GM21619 (cell line): Measurements from ENCODE around the gene MIB1.

Source experiments
- ATAC-seq: cut with Tn5 transposase; IDR thresholded peaks from one replicate; pipeline ENCODE4 v1.9.1; 2021; ENCODE audit not compliant: unreplicated experiment

The MIB1 gene

GRCh38 chr18:21865043-21865442 lies 124.5 kb downstream of the MIB1 start:
- ATAC-seq, result no peak

GRCh38 chr18:21868770-21869169 lies 128.2 kb downstream of the MIB1 start:
- no peak for ATAC-seq

GRCh38 chr18:21889570-21889969 lies 149.0 kb downstream of the MIB1 start:
- ATAC-seq, result no peak

- no peak for ATAC-seq
These were observed 154.2 kb downstream of the MIB1 start for GRCh38 chr18:21894619-21895367.

DNA sequence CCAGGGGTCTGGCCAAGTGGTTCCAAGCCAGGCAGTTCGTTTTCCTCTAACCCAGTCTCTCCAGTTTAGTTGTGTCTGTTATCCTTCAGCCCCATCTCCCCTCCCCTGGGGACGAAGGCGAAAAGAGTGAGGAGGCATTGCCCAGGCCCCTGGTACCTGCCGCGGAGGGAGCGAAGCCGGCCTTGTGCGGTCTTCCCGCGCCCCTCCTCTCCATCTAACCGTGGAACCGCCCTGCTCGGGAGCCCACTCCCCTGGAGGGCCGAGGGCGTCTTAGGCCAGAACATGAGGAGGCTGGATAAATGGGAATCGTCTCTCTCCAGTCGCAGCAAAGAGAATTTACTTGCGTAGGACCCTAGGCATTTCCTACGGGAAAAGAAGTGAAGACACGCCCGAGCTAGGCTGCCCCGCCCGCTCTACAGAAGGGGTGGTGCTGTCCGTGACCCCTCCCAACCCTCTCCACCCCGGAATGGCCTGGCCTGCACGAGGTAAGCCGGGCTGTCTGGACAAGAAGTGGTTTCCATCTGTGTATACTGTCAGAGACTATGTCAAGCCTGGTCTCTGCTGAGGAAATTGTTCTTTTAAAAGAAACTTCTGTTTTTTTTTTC lies 156.2 kb downstream of the MIB1 start:
- ATAC-seq, result no peak

- no peak for ATAC-seq
These were observed 157.2 kb downstream of the MIB1 start for GRCh38 chr18:21897811-21898210.

GRCh38 chr18:21900605-21901352 lies 160.2 kb downstream of the MIB1 start:
- no peak for ATAC-seq

DNA sequence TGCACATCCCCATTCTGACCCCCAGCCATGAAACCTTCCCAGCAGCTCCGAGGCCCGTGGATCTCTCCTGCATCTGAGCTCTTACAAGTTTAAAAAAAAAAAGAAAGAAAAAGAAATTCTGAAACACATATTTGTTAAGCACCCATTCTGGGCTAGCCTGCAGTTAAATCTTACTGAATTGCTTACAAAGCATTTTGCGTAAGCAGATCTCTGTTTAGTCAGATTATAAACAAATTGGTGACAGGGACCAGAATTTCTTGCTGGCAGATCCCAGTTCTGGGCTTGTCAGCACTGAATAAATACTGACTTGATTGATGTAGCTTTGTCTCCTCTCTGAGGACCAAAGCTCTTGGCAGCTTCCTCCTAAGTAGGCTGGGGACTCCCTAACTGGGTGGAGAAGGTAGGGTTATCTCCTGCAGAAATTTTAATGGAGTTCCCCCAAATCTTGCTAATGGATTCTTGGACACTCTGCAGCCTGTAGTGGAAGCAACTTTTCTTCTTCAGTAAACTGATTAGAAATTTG lies 160.9 kb downstream of the MIB1 start:
- no peak for ATAC-seq

GRCh38 chr18:21903709-21904108 lies 163.1 kb downstream of the MIB1 start:
- ATAC-seq, result no peak

- ATAC-seq, result no peak
These were observed 164.3 kb downstream of the MIB1 start for GRCh38 chr18:21904856-21905255.

- no peak for ATAC-seq
These were observed 166.9 kb downstream of the MIB1 start for GRCh38 chr18:21907451-21907850.

DNA sequence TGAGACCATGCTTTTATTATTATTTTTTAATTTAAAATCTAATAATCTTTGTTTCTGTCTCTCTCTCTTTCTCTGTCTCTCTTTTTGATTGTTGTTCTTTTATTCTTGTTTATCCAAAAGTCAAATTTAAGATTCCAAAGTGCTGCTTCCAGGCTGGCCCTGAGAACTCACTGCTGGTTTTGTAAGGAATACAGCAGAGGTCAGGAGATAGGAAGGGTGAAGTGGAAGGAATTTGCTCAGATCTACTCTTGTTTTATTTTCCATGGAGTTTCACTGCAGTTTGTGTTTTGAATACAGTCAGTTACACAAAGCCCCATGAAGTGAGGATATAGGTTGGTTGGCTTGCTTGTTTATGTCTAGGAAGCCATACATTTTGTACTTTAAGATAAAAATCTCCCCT lies 168.1 kb downstream of the MIB1 start:
- no peak for ATAC-seq

DNA sequence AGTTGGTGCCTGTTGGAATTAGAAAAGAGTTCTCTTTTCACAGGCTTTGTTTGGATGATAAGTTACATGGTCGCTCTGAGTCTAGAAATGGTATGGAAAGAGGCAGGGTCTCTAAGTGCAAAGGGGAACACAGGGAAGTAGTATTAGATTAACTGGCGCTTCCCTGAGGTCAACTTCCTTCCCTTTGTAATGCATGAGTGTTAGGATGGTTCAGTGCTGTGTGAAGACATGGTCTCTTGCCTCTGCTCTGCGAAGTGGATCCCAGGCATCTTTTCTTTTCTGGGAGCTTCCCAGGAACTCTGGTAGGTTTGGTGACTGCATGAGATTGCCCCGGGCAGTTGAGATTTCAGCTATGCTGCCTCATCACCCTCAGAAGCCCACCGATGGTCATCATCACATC lies 170.3 kb downstream of the MIB1 start:
- no peak for ATAC-seq

DNA sequence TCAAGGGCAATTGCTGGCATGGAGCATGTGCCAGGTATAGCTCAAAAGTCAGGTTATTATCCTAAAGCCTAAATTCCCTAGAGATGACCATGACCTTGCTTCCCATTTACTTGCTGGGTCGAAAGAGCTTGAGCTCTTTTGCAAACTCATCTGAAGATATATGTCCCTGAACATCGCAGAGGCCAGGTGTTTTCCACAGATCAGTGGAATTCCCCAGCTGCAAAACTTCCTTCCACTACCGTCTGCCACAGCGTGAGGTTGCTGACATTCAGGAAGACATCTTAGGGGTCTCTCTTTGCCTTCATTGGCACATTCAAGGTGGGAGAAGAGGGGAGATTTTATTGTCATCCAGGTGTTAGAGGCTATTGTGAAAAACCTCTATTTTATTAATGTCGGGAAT lies 171.0 kb downstream of the MIB1 start:
- no peak for ATAC-seq

DNA sequence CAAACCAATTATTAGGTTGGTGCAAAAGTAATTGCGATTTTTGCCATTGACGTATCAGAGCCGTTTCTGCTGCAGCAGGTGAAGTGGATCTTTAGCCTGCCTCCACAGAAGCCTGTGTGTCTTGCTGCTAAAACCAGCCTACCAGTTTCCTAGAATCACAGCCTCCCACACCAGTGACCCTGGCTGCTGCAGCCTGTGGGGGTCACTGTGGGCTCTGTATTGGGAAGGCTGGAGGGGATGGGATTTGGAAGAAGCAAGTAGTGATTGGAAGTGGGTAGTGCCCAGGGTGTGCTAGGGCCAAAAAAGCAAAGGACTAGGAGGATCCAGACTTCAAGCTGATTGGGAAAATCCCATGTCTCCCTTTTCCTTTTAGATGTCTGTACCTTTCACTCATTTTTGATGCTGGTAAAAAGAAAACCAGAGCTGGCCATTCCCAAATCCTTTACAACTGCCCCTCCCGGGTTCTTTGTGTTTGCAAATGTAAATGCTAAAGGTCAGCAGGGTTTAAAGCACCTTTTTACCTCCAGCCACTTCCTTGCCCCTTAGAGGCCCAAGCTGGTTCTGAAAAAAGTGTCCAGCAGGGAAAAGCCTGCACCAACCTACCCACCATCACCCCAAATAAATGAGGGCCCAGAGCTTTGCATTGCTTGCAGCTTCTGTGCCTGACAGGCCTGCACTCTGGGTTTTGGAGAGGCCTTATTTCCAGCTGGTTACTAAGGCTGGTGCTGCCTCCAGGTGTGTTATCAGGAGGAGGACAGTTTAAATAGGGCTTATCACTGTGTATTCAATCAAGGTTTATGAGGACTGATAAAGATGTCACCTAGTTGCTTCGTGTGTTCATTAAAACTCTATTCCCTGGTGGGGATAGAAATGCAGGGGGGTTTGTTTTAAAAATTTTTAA lies 172.0 kb downstream of the MIB1 start:
- no peak for ATAC-seq

- no peak for ATAC-seq
These were observed 174.2 kb downstream of the MIB1 start for GRCh38 chr18:21914739-21915319.

DNA sequence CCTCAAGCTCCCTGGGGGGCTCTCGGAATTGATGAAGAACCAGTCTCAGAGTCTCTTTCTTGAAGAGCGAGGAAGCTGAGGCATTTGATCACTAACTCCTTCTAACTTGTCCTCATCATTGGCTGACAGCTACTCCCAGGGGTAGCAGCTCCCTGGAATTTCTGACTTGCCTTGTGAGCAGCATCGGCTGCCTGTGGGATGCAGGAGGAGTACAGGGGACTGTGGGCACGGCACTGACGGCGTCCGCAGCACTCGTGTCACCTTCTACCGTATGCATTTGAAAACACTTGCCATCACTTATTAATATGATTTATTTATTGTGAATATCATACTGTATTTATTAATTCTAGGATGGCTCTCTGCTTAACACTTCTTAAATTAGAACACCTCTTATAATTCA lies 175.0 kb downstream of the MIB1 start:
- no peak for ATAC-seq

- no peak for ATAC-seq
These were observed 176.0 kb downstream of the MIB1 start for GRCh38 chr18:21916594-21916993.

DNA sequence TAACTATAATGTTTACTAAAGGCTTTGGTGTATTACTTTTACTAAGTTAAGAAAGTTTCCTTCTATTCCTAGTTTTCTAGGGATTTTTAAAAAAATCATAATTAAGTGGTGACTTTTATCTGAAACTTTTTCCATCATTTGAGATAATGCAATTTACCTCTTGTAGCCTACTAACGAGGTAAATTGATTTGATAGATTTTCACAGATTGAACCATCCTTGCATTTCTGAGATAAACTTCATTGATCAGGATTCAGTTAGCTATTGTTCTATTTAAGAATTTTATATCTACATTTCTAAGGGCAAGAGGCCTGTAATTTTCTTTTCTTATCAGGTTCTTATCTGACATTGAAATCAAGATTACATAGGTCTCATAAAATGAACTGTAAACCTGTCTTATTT lies 178.1 kb downstream of the MIB1 start:
- ATAC-seq, result no peak
